HUES6 (cell line): Measurements from ENCODE around the gene COX4I1.

Source experiments
- H3K27ac ChIP-seq: 2 replicates; pipeline ENCODE4 v1.7.0; 2013; ENCODE audit warnings: low read depth, mild to moderate bottlenecking, low read length, inconsistent platforms
- H3K27me3 ChIP-seq: 2 replicates; pipeline ENCODE4 v1.6.1; 2013; ENCODE audit warnings: low read length; ENCODE audit not compliant: control insufficient read depth, insufficient read depth
- H3K36me3 ChIP-seq: 2 replicates; pipeline ENCODE4 v1.6.1; 2013; ENCODE audit warnings: low read length; ENCODE audit not compliant: control insufficient read depth, insufficient read depth
- H3K4me1 ChIP-seq: 2 replicates; pipeline ENCODE4 v1.6.1; 2013; ENCODE audit warnings: low read length; ENCODE audit not compliant: control insufficient read depth, insufficient read depth
- H3K4me3 ChIP-seq: 2 replicates; pipeline ENCODE4 v1.5.1; 2013; ENCODE audit warnings: low read depth, low read length
- H3K9ac ChIP-seq: one replicate; pipeline ENCODE4 v1.6.1; 2013; ENCODE audit warnings: mild to moderate bottlenecking, low read length
- H3K9me3 ChIP-seq: 2 replicates; pipeline ENCODE4 v1.6.1; 2013; ENCODE audit warnings: low read depth, low read length; ENCODE audit not compliant: control insufficient read depth, insufficient read depth

Gene COX4I1

GRCh38 chr16:85755929-85756768 lies 43.3 kb upstream of the COX4I1 start:
- Histone ChIP-seq H3K9me3 (no peaks in the 10 kb centered on the region), H3K27ac (no peak overlapping the region), H3K4me3 (no peak overlapping the region), H3K36me3 (no peaks in the 10 kb centered on the region), H3K4me1 (peaks cover 35% of the 10 kb centered on the region), H3K27me3 (peaks cover 18% of the 10 kb centered on the region), H3K9ac (no peak overlapping the region)

- Histone ChIP-seq H3K36me3 (no peaks in the 10 kb centered on the region), H3K9me3 (no peaks in the 10 kb centered on the region), H3K4me1 (peaks cover 24% of the 10 kb centered on the region), H3K27me3 (peaks cover 6% of the 10 kb centered on the region; the same call in 1 of the 2 replicates), H3K4me3 (no peak overlapping the region), H3K27ac (no peak overlapping the region), H3K9ac (no peak overlapping the region)
Observed at GRCh38 chr16:85757341-85757822, 42.1 kb upstream of the COX4I1 start.

GRCh38 chr16:85759136-85759535 lies 40.4 kb upstream of the COX4I1 start:
- H3K4me3 ChIP-seq = no peak overlapping the region
- no peaks in the 10 kb centered on the region for H3K36me3 ChIP-seq
- H3K9ac ChIP-seq = no peak overlapping the region
- H3K27ac ChIP-seq = no peak overlapping the region
- H3K4me1 ChIP-seq = peaks cover 13% of the 10 kb centered on the region; the same call in 1 of the 2 replicates
- no peaks in the 10 kb centered on the region for H3K9me3 ChIP-seq
- no peaks in the 10 kb centered on the region for H3K27me3 ChIP-seq

- Histone ChIP-seq H3K9me3 (no peaks in the 10 kb centered on the region), H3K4me3 (no peak overlapping the region), H3K27ac (no peak overlapping the region), H3K27me3 (no peaks in the 10 kb centered on the region), H3K36me3 (no peaks in the 10 kb centered on the region), H3K9ac (no peak overlapping the region), H3K4me1 (peaks cover 7% of the 10 kb centered on the region; the same call in 1 of the 2 replicates)
Observed at GRCh38 chr16:85759631-85760419, 39.7 kb upstream of the COX4I1 start.

- H3K27me3 ChIP-seq = no peaks in the 10 kb centered on the region
- H3K36me3 ChIP-seq = no peaks in the 10 kb centered on the region
- no peaks in the 10 kb centered on the region for H3K9me3 ChIP-seq
- no peak overlapping the region for H3K9ac ChIP-seq
- peaks cover 9% of the 10 kb centered on the region for H3K4me1 ChIP-seq
- H3K4me3 ChIP-seq = no peak overlapping the region
- no peak overlapping the region for H3K27ac ChIP-seq
Observed at GRCh38 chr16:85761861-85762260, 37.6 kb upstream of the COX4I1 start.

GRCh38 chr16:85762970-85763369 lies 36.5 kb upstream of the COX4I1 start:
- H3K9me3 ChIP-seq = no peaks in the 10 kb centered on the region
- H3K27me3 ChIP-seq = no peaks in the 10 kb centered on the region
- H3K9ac ChIP-seq = no peak overlapping the region
- no peak overlapping the region for H3K4me3 ChIP-seq
- no peaks in the 10 kb centered on the region for H3K36me3 ChIP-seq
- H3K4me1 ChIP-seq = peaks cover 17% of the 10 kb centered on the region
- H3K27ac ChIP-seq = no peak overlapping the region

- H3K36me3 ChIP-seq = no peaks in the 10 kb centered on the region
- peaks cover 23% of the 10 kb centered on the region for H3K4me1 ChIP-seq
- H3K4me3 ChIP-seq = no peak overlapping the region
- no peak overlapping the region for H3K9ac ChIP-seq
- no peak overlapping the region for H3K27ac ChIP-seq
- no peaks in the 10 kb centered on the region for H3K9me3 ChIP-seq
- no peaks in the 10 kb centered on the region for H3K27me3 ChIP-seq
Observed at GRCh38 chr16:85763616-85764015, 35.9 kb upstream of the COX4I1 start.

- H3K4me1 ChIP-seq = peaks cover 24% of the 10 kb centered on the region
- no peaks in the 10 kb centered on the region for H3K9me3 ChIP-seq
- no peaks in the 10 kb centered on the region for H3K36me3 ChIP-seq
- H3K27me3 ChIP-seq = no peaks in the 10 kb centered on the region
- no peak overlapping the region for H3K27ac ChIP-seq
- H3K4me3 ChIP-seq = no peak overlapping the region
- no peak overlapping the region for H3K9ac ChIP-seq
Observed at GRCh38 chr16:85765211-85765610, 34.3 kb upstream of the COX4I1 start.

- Histone ChIP-seq H3K9me3 (no peaks in the 10 kb centered on the region), H3K4me3 (no peak overlapping the region), H3K27me3 (no peaks in the 10 kb centered on the region), H3K27ac (no peak overlapping the region), H3K36me3 (peaks cover 4% of the 10 kb centered on the region; the same call in 1 of the 2 replicates), H3K9ac (no peak overlapping the region), H3K4me1 (peaks cover 24% of the 10 kb centered on the region)
Observed at GRCh38 chr16:85765767-85766166, 33.7 kb upstream of the COX4I1 start.

GRCh38 chr16:85767531-85767930 lies 32.0 kb upstream of the COX4I1 start:
- Histone ChIP-seq H3K27ac (no peak overlapping the region), H3K36me3 (peaks cover 5% of the 10 kb centered on the region; the same call in 1 of the 2 replicates), H3K9ac (no peak overlapping the region), H3K4me1 (peaks cover 24% of the 10 kb centered on the region), H3K4me3 (no peak overlapping the region), H3K9me3 (no peaks in the 10 kb centered on the region), H3K27me3 (no peaks in the 10 kb centered on the region)

- no peaks in the 10 kb centered on the region for H3K9me3 ChIP-seq
- peaks cover 24% of the 10 kb centered on the region for H3K4me1 ChIP-seq
- H3K36me3 ChIP-seq = peaks cover 5% of the 10 kb centered on the region; the same call in 1 of the 2 replicates
- no peak overlapping the region for H3K9ac ChIP-seq
- H3K4me3 ChIP-seq = no peak overlapping the region
- no peaks in the 10 kb centered on the region for H3K27me3 ChIP-seq
- peak overlapping the region; percentile 20; the same call in 1 of the 2 replicates for H3K27ac ChIP-seq
Observed at GRCh38 chr16:85768199-85768598, 31.3 kb upstream of the COX4I1 start.
